Measurements from ENCODE around the gene CHD9.
A peak's percentile ranks its signal among the peaks of the same experiment; 100 is the strongest.

CHD9 gene

DNA sequence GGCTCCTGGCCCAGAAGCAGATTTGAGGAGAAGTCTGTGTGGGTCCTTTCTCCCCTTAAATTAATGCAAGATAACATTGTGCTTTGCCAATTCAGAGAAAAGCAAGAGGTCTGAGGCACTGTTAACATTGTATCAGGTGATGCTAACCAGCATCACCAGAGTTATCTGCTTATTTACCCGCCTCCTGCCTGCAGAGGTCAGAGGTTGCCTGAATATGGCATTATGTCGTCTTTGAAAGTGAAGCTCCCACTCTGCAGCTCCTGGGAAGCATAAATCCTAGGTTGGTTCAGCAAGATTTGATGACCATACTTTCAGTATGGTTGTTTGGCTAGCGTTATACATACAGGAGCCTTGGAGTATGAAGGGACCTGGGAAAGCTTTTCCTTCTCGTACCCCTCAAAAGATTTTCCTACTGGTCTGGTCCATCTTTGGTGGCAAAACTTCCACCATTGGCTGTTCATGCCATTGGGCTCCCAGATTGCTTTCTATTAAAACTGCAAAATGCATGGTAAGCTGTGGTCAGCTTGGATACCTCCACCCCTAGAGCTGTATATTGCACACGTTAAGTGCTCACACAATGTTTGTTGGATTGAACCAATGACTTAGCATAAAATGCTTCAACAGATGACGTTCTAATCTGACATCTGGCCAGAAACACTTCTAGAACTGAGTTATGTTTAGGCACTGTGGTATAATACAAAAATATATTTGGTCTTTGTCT lies 24.1 kb downstream of the CHD9 start:
- DNase-seq = no peak

DNA sequence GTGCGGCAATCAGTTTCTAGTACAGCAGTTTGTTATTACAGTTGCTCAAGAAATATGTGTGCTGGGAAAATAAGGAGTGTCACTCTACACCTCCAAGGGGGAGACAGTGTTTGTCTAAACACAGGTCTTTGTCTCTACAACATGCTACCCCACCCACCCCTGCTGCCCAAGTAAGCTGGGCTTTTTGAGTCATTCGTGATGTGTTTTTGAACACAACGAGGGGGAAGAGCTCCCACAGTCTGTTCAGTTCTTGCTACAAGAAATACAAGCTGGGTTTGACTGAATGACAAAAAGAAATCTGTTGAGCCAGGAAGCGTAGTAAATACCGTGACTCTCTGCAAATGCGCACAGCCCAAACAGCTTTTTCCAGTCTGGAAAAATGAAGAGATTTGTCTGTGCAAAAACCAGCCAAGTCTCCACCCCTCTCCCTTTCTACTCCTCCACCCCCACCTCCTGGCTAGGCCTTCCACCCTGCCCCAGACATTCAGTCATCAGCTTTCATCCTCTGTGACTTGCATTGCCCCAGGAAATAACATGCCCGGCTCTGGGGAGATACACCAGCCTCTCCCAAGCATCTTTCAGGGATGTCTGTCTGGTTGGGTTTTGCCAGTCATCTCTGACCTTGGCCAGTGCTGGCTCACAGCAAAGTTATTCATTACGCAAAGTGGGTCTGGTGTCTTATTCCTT lies 25.7 kb downstream of the CHD9 start:
- peak; percentile 23 for DNase-seq

DNA sequence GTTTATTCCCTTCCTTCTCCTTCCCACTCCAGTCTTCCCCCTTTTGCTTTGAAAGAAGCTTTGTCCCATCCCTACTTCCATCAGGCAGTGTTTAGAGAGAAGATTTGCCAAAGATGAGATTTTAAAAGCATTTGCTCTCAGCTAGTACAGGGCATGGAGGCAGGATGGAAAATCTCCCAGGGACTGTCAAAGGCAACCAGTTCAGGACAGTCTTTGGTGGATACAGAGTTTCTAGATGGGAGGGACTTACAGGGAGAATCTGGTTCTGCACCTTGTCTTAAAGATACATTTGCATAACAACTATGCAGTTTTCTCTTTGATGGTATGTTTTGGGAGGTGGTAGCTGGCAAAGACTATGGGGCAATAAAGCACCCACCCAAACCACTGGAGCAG lies 26.2 kb downstream of the CHD9 start:
- no peak for DNase-seq

DNA sequence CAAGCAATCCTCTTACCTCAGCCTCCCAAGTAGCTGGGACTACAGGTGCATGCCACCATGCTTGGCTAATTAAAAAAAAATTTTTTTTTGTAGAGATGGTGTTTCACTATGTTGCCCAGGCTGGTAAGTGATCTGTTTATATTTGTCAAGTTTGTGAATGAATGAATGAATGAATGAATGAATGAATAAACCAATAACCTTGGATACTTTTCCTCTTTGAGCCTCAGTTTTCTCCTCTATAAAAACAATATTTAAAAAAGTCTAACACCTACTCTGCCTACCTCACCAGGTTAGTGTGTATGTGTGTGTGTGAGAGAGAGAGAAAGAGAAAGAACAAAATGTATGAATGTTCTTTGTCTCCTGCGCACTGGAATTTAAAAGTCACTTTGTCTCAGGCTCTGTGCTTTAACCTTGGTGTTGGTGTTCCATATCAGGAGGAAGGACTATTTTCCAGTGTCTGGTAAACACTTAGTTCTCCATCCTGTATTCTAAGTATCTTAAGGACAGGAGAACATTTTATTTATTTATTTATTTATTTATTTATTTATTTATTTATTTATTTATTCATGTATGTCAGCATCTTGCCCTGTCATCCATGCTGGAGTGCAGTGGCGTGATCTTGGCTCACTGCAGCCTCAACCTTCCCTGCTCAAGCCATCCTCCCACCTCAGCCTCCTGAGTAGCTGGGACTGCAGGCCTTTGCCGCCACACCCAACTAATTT lies 27.1 kb downstream of the CHD9 start:
- no peak for DNase-seq

DNA sequence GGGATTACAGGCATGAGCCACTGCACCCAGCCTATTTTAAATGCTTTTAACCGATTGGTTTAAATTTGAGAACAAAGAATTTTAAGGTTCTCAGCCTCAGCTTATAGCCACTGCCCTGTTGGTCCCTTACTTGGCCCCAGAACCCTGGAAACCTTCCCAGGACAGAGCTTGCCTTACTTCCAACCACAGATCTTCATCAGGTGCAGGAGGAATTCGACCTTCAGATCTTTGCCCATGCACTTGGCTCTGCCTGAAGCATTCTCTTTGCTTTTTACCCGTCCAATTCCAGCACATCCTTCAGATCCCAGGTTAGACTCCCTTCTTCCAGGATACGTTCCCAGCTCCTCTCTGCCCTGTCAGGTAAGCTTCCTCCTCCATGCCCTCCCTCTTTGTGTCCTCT lies 27.7 kb downstream of the CHD9 start:
- no peak for DNase-seq

DNA sequence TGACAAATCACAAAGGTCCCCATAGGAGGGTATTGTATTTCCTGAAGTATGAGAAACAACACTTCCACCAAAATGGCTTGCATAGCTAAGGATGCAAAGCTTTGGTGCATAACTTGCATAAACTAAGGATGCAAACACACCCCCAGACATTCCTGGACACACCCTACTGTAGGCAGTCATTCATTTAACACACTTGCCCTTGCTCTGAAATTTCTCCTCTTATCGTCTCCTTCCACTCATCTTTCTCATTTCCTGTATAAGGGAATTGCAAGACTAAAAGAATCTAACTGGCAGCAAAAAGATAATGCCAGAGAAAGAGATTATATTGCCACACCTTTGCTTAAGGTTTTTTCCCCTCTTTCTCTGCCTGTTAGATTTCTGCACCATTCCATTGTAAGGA lies 28.3 kb downstream of the CHD9 start:
- no peak for DNase-seq

DNA sequence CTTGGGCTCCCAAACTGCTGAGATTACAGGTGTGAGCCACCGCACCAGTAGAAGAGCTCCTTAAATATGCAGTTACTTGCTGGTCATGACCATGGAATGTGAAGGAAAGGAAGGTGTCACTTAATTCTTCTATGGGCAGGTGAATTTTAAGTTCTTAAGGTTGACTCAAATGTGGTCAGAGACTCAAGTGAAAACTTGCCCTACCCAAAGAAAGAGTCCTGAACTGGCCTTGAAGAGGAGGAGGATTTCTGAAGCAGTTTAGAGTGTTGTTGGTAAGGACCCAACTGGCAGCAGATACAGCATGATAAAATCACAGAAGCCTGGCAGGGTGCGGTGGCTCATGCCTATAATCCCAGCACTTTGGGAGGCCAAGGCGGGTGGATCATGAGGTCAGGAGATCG lies 29.4 kb downstream of the CHD9 start:
- no peak for DNase-seq

DNA sequence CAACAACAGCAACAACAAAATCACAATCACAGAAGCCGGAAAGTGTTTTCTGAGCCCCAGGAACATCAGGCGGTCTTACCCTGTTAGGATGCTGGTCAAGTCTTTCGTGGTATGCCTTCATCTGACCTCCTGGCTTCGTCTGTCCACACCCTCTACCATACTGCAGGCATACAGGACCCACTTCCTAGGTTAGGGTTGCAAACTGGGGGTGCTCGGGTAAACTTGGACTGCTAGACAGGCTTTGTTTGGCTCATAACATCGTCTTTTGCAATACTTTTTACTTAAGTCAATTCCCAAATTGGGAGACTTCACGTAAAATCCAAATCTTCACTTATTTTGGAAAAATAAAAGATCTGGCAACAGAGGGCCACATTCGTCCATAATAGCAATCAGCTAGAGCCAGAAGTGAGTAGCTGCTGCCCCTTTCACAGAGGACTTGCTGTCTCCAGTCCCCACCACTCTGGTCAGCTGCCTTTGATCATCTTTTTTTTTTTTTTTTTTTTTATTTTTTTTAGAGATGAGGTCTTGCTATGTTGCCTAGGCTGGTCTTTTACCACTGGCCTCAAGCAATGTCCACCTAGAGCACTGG lies 30.0 kb downstream of the CHD9 start:
- DNase-seq = no peak

DNA sequence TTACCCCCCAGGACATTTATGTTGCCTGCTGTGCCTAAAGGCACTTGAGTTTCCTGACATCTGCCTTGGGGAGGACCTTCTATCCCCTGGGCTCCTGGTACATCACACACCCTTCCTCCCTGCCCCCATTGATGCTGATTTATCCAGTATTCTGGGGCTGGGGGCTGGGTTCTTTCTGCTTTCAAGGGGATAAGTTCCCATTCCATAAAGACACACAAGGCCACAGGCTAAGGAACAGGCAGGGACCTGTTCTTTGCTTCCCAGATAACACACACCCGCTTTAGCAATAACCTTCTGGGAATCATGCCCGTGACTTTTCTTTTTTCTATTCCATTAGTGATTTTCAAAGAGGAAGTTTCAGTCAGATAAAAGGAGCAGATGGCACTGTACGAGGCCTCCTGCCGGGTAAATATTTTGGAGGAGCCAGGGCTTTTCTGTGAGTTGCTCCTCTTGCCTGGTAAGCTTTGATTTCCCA lies 30.6 kb downstream of the CHD9 start:
- peak; percentile 99 for DNase-seq

DNA sequence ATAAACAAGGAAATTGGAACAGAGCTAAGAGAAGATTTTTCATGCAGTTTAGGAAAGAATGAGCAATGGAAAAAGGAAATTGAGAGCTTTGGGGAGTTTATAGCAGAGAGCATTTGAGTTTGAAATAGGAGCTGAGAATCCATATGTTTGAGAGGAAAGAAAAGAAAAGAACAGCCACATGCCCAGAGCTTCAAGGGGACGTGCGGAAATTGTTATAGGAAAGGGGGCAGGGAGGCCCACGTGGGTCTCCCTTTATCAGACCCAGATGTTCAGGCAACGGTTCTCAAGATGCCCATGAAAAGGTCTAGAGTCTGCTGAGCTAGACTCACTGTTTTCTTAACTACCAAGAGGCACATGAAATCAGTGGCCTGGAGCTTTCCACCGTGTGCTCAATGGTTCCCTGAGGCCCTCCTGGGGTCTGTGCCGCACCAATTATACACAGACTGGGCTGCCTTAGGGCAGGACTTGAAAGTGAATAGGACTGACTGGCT lies 31.2 kb downstream of the CHD9 start:
- DNase-seq = peak; percentile 94

DNA sequence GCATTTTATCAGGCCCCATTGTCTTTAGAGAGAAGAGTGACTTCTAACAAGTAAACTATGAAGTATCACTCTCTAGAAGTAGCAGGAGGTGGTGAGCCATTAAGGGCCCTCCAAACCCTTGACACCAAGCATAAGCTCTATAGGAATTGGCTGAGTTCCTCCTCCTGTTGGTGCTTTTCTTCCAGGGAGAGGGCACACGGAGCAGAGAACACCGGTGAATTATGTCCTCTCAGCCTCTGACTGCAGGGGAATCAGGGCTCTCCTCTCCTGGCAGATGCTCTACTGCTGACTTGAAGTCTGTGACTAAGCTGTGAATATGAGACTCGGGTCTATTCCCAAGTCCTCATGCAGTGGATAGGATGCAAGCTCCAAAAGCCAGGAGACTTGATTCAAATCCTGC lies 32.3 kb downstream of the CHD9 start:
- peak; percentile 36 for DNase-seq

DNA sequence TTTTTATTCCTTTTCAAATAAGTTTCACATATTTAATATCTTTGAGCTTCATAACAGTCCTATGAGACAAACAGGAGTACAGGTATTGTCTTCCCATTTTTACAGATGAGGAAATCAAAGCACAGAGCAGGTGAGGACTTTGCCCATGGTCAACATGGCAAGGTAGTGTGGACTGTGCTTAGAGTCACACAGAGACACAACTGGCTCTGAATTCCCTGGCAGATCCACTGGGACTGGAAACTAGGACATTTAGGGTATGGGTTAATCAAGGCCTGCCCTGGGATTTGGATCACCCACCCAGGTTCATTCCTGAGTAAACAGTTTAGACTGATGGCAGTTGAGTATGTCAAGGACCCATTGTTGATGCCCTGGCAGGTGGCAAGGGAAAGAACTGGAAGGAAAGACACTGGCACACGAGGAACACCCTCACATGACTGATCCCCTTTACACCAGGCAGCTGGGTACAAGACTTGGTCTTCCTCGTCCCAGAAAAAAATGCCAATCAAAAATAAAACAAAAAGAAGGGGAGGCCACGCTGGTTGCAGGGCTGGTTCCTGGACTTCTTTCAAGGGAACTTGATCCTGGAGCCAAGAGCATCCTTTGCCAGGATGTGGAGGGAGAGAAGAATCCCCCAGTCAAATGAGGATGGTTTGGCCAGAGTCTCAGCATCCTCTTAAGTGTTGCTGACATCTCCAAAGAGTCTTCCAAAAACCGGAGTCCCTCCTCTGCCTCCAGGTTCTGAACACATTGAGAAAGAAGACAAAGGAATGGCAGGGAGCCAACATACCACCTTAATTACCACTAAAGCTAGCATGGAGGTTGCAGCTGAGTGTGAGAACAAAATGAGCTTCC lies 34.9 kb downstream of the CHD9 start:
- DNase-seq = peak; percentile 70

DNA sequence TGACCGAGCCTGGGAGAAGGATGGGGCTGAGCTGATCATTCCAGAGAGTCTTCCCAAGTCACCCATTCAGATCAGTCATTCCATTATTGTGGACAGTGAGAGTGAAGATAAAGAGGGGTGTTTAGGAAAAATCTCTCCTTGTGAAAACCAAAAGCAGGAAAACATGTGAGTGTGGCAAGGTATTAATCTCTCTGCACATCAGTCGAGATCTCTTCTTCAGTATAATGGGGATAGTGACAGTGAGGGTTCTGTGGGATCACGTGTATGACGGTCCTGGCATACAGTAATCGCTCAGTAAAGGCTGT lies 35.4 kb downstream of the CHD9 start:
- no peak for DNase-seq

DNA sequence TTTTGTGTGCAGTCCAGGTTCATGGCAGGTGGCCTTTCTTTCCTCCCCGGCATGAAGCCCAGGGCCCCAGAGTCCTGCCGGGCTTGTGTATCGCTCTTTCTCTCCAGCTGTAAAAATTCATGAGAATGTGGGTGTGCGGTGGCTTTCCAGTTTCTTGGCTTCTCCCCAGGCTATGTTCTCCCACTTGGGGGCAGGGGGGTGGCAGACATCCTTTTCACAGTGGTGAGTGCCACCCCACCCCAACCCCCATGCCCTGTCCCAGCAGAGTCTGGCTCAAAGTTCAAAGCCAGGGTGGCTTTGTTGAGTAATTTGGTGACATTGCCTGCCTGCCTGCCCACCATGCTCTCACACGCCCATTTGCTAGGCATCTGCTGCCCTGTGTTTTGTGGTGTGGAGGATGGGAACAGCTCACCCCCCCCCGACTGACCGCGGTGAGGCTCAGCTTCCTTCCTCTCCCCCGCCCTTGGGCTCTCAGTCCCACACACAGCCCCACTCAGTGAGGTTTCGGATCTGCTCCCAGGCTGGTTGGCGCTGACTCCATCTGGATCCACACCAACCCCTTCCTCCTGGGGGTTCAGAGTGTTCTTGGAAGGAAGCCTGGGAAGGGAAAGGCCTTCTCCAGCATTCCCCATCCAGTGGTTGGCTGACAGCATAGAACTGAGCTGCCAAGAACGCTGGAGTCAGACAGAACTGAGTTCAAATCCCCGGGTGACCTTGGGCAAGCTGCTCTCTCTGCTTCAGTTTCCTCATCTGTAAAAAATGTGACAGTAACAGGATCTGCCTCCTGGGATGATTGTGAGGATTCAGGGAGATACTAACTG lies 36.0 kb downstream of the CHD9 start:
- peak; percentile 99 for DNase-seq

DNA sequence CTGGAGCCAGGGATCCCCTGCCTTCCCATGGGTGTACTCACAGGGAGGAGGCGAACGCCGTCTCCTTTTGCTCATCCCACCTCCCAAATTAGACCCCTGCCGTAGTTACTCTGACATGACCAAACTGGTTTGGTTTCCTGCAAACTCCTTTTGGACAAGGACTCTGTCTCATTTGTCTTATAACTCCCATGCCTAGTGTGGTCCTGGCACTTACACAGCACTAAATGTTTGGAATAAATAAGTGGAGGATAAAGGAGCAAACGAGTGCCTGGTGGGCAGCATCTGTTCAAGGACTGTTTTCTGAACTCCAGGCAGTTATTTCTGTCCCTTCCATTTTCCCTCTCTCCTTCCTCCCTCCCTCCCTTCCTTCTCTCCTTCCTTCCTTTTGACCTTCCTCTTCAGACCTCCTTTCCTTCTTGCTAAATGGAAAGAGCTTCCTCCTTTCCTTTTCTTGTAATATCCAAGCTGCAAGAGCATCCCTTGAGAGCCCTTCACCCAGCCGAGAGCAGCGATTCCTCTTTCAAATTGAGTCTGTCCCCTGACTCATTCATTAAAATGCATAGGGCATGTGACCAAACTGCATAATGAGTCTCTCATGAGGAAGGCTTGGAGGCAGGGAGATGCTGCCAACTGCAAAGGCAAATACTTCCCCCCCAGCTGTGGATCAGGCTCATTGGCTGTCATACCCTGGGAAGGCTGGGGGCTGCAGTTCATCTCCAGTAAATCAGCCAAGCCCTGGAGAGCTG lies 36.8 kb downstream of the CHD9 start:
- DNase-seq = peak; percentile 96

DNA sequence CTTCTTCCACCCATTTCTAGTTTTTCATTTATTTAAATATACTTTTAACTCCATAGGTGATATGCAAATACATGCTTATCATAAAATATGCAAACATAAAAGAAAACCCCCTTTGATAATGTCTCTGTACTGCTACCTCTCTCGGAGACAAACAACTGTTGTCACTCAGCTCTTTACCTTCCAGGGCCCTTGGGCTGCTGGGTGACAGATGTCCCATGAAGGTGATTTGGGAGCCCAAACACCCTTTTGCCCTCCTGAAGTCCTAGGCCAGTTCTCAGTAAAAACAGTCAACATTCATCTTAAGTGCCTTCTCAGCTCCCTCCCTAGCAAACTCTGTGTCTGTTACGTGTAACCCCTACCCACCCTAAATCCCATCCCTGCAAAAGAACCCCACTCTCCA lies 37.5 kb downstream of the CHD9 start:
- DNase-seq = peak; percentile 90

DNA sequence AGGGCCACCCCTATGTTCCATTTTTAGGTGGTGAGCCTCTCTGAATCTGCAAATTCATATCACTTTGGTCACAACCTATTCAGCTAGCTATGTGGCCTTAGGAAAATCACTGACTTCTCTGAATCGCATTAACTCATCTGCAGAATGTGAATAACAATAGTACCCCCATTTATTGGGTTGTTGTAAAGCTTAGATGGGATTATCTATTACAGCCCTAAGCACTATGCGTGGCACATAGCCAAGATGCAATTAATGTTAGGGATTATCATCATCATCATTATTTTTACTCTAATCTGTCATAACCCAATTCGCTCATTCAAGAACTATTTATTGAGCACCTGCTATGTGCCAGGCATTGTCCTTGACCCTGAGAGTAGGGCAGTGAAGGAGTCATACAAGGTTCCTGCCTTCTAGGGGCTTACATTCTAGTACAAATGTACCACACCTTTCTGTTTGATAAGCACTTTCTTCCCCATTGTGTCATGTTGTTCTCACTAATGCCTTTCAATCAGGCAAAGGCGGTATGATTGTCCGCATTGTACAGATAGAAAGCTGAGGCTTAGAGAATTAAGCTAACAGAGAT lies 38.5 kb downstream of the CHD9 start:
- no peak for DNase-seq

DNA sequence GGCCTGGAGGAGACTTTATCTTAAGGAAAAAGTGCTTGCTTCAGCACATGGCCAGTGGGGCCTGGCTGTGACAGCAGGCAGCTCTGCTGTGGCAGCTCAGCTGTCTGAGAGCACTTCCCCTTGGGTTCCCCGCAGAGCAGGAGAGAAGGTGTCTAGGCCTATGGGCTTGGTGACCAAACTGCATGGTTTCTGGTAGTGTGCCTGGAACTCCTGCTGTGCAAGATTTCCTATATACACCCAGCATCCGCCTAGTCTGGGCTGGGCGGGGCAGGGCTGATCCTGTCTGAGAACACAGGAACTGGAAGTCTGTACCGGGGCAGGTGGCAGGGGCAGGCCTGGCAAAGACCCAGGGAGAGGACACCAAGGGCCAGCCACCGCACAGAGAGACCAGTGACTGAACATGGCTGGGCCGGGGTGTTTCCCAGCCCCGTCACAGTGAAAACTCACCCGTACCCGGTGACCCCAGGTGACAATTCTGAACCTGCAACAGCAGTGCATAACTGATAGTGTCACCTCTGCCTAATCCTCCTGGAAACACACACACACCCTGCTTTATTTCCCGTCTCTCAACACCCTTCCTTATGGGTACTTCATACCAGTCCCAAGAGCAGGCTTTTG lies 39.3 kb downstream of the CHD9 start:
- peak; percentile 67 for DNase-seq

DNA sequence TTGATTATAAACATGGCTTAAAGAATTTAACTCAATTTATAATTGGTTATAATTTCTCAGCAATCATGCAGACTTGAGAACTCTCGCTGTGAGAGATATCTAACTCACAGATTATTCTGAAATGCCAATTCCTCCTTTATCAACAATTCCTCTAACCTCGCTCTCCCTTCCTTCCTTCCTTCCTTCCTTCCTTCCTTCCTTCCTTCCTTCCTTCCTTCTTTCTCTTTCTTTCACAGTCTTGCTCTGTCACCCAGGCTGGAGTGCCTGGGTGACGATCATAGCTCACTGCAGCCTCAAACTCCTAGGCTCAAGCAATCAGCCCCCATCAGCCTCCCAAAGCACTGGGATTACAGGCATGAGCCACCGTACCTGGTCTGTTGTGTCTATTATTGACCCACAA lies 42.4 kb downstream of the CHD9 start:
- no peak for DNase-seq

Data from NCI-H2171 treated with DMSO at 0.1 percent for 48 hours (cell line).